ENCODE results near the gene PPP2R5C.

- no peak for TF ChIP-seq POLR2A (IDR thresholded peaks at IDR 0.05)
- no peak for TF ChIP-seq CTCF (IDR thresholded peaks at IDR 0.05)
Measured at GRCh38 chr14:101780390-101780789, 18.9 kb downstream of the PPP2R5C start.

Measured in uterus (tissue), 2 donors.